RWPE1 (cell line): ENCODE data around the gene MRPL12.
A peak's percentile ranks its signal among the peaks of the same experiment; 100 is the strongest.

Source experiments
- CTCF ChIA-PET: fragments of 350-600 bp; sonication (Branson Sonifier 250); formaldehyde crosslinking; extraction: SDS; loops from one replicate; lab custom pipeline; 2021; lab: Yijun Ruan, JAX
- POLR2A ChIA-PET: fragments of 400-600 bp; formaldehyde crosslinking; extraction: SDS; loops from one replicate; lab custom pipeline; 2020; ENCODE audit warnings: antibody characterized with exemption; ENCODE audit not compliant: low non-redundant PET; lab: Yijun Ruan, JAX
- DNase-seq: peaks from one replicate; pipeline ENCODE4 v3.0.0; 2012; ENCODE audit warnings: low spot score
- H3K27ac ChIP-seq: fragments of 450-650 bp; 2 replicates; pipeline ENCODE4 v1.5.1; 2017
- TF ChIP-seq, protein P1 (sequence below): fragments of 450-650 bp; conservative IDR thresholded peaks from 2 replicates; pipeline ENCODE4 v1.5.1; 2017; ENCODE audit warnings: low read depth, mild to moderate bottlenecking

MRPL12 gene

DNA sequence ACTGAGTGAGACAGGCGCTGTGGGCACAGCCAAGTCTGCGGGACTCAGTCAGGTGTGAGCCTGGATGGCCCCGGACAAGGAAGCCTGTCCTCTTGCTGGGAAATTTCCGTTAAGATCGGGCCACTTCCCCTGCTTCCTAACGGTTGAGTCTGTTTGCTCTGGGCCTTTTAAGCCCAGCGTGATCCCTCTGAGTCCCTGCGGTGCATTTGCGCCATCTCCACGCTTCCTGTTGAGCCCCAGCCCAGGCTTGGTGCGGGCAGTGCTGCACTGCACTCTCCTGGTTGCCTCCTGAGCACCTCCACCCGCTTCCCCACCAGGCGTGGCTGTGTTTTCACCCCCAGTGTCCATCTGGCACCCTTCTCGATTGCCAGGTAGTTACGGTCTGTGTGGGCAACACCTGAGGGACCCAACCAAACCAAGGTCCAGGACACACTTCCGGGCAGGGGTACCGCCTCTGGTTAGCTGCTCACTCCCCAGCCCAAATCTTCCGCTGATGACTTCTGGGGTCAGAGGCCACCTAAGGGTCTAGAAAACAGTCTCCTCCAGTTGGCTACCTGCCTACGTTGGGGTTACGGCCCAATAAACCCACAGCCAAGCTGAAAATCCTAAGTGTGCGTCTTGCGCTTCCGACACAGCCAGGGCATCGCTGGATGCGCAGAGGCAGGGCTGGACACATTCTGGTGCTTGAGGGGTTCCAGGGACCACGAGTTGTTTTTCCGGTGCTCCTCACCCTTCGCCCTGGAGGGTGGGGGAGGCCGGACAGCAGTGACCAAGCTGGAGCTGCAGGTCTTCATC, 7.5 kb downstream of the MRPL12 start:
- no peak for DNase-seq
- ChIA-PET POLR2A (interaction anchor here (0.7 kb wide), 2 partner anchors 10 to 113 kb away, joined by 4 to 6 read pairs; no protein-coding TSS in a partner anchor), CTCF (interaction anchor here (0.6 kb wide), 1 partner anchor 229 kb away, joined by 3 read pairs; no protein-coding TSS in a partner anchor)
- TF ChIP-seq, protein P1, sequence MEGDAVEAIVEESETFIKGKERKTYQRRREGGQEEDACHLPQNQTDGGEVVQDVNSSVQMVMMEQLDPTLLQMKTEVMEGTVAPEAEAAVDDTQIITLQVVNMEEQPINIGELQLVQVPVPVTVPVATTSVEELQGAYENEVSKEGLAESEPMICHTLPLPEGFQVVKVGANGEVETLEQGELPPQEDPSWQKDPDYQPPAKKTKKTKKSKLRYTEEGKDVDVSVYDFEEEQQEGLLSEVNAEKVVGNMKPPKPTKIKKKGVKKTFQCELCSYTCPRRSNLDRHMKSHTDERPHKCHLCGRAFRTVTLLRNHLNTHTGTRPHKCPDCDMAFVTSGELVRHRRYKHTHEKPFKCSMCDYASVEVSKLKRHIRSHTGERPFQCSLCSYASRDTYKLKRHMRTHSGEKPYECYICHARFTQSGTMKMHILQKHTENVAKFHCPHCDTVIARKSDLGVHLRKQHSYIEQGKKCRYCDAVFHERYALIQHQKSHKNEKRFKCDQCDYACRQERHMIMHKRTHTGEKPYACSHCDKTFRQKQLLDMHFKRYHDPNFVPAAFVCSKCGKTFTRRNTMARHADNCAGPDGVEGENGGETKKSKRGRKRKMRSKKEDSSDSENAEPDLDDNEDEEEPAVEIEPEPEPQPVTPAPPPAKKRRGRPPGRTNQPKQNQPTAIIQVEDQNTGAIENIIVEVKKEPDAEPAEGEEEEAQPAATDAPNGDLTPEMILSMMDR, result no peak
- H3K27ac ChIP-seq, result peak overlapping the region; percentile 89

DNA sequence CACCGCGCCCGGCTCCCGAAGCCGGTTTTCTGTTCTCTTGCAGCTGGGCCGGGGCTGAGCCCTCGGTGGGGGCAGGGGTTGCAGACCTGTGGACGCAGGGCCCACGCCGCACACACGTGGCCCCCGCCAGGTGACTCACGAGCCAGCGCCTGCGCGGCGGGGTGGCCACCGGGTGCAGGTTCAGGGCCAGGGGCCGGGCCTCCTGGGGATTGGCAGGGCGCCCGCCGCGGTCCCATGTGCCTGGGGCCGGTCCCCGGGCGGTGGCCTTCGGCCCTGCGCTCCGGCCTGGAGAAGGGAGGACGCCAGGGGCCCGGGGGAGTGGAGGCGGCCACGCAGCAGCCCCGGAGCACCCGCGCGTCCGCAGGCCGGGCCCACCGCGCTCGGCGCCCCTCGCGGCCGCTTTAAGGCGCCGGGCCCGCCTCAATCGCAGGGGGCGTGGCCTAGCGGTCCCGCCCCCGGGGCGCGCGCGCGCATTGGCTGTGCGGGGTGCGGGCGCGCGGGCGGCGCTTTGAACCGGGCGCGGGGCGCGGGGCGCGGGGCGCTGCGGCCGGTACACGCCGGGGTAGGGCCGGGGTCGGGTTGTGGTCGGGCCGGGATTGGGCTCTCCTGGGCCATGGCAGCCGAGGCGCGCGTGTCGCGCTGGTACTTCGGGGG, 8.8 kb downstream of the MRPL12 start, which contains the start of gene SLC25A10:
Gene SLC25A10, plus strand, starts transcription at position 471 of the 654 bp plus-strand sequence. Its CDS starts 143 bp downstream, at position 614.
- H3K27ac ChIP-seq, result peak within 1 kb of the TSS; percentile 89
- peak; percentile 84 for DNase-seq
- TF ChIP-seq, protein P1, result no peak
- CTCF ChIA-PET, result interaction anchor here (0.7 to 0.9 kb wide), 3 partner anchors 17 to 205 kb away, joined by 3 to 5 read pairs (median 3); no protein-coding TSS in a partner anchor
- POLR2A ChIA-PET, result interaction anchor here (0.8 kb wide), 1 partner anchor 160 kb away, joined by 3 read pairs; the partner anchor contains the start of gene FAAP100

DNA sequence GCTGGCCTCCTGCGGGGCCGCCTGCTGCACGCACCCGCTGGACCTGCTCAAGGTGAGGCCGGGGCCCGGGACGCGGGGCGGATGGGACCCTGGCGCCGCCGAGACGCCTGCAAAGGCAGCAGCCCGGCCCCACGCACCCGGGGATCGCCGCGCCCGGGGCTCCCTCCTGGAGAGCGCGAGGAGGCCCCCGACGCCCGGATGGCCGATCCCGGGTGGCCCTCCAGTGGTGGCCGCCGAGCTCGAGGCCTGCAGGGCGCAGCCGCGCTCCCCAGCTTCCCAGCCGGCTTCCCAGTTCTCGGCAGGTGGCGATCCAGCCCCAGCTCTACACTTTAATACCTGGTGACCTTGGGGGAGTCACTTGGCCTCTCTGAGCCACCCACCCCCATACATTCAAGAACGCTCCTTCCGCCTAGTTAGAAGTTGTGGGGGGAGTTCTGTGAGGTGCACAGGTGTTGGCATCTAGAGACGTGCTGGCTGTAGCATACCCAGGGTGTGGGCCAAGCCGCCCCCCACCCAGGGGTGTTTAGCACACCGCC, 9.4 kb downstream of the MRPL12 start:
- DNase-seq, result no peak
- peak overlapping the region; percentile 89 for H3K27ac ChIP-seq
- TF ChIP-seq, protein P1, result peak; percentile 46
- ChIA-PET CTCF (interaction anchor here (0.7 to 0.9 kb wide), 3 partner anchors 37 to 205 kb away, joined by 3 to 5 read pairs (median 3); no protein-coding TSS in a partner anchor), POLR2A (interaction anchor here (0.8 kb wide), 1 partner anchor 161 kb away, joined by 3 read pairs; the partner anchor contains the start of gene FAAP100)

DNA sequence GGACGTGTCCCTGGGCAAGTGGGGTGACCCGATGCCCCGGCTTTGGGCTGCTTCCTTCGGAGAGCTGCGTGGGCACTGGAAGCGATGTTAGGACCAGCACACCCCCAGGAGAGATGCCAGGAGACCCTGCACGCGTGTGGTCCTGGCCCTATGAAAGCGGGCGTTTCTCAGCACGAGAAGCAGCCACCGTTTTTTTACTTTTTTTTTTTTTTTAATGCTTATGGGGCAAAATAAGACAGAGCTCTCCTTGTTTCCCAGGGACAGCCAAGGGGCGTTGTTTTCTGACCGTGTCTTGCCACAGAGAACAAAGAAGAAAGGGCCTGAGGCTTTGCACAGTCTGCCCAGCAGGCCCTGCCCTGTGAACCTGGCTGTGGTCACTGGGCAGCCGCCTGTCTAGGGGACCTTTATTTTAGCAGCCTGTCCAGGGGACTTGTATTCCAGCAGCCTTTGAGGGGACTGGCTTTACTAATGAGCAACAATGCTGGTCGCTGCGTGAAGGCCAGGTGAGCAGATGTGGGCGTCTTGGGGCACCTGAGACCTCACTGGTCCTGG, 9.9 kb downstream of the MRPL12 start:
- H3K27ac ChIP-seq, result peak overlapping the region; percentile 89
- no peak for DNase-seq

DNA sequence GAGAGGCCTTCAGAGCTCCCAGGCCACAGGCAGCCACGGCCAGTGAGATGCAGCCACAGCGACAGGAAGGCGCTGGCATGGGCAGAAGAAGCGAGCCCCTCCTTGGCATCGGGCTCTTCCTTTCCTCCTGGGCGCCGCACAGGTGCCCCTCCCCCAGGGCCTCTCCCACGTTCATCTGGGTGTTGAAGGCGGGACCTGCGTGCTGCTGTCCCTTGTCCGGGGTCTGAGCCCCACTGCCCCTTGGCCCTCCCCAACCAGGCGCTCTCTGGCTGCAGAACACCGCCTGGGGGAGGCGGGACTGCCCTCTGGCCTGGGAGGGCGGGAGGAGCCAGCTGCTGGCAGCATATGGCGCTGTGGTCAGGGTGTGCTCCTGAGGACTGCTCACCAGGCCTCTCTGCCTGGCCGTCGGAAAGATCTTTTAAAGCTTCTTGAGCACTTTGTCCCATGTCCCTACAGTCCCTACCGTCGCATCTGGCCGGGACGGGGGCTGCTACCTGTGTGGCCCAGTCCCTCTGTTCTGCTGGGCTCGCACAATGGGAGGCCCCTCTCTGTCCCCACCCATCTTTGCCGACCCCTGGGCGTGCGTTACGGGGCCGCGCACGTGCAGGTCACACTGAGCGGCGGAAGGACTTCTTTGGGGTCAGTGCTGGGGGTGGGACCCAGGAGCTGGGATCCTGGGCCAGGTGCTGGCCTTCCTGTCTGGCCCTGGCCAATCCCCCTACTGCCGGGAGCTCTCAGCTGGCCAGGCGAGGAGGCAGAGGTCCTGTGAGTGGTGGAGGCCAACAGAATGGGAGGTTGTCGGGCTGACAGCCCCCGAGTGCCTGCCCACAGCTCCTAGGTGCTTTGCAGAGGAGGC, 10.6 kb downstream of the MRPL12 start:
- POLR2A ChIA-PET, result no interaction called here
- H3K27ac ChIP-seq, result peak overlapping the region; percentile 89
- TF ChIP-seq, protein P1, result no peak
- CTCF ChIA-PET, result no interaction called here
- no peak for DNase-seq

More for the DNA sequence above, 9.9 kb downstream of the MRPL12 start:
- POLR2A ChIA-PET, result interaction anchor here (0.8 kb wide), 1 partner anchor 161 kb away, joined by 3 read pairs; the partner anchor contains the start of gene FAAP100
- CTCF ChIA-PET, result interaction anchor here (0.7 to 0.9 kb wide), 3 partner anchors 37 to 204 kb away, joined by 3 to 5 read pairs (median 3); no protein-coding TSS in a partner anchor
- TF ChIP-seq, protein P1, result no peak
